ENCODE data around the gene NEO1. TPM values are rescaled to one million over a fixed set of nuclear protein-coding genes. Genes with fewer than 3 reads are reported as not detected.

The NEO1 gene
- total and polyA plus RNA-seq, 4 donors = 1.6 to 9.9 (median 5.8) TPM

GRCh38 chr15:73323374-73323955 lies 271.2 kb downstream of the NEO1 start:
- Histone ChIP-seq H3K36me3 (ENCODE audit: control insufficient read depth in 4 of 4, insufficient read depth in 3 of 4, low read depth in 1 of 4, low read length in 3 of 4) (no peaks in the 10 kb centered on the region), H3K4me1 (ENCODE audit: control insufficient read depth in 4 of 4, insufficient read depth in 4 of 4, low read length in 3 of 4) (no peaks in the 10 kb centered on the region), H3K27me3 (ENCODE audit: control insufficient read depth in 4 of 4, insufficient read depth in 4 of 4, low read length in 3 of 4) (peaks cover 0 to 6% (median 0%) of the 10 kb centered on the region in 4 donors), H3K9me3 (ENCODE audit: control insufficient read depth in 4 of 4, low read length in 3 of 4) (no peaks in the 10 kb centered on the region), H3K9ac (ENCODE audit: low read depth in 1 of 2, low read length in 2 of 2) (no peak overlapping the region), H3K27ac (ENCODE audit: low read depth in 1 of 2, low read length in 2 of 2) (no peak overlapping the region), H3K4me3 (ENCODE audit: low read depth in 1 of 3, low read length in 3 of 3) (no peak overlapping the region)
- WGBS = 91% methylated on average over 30 of the region's 30 CpGs
- DNase-seq (ENCODE audit: low spot score) = no peak
- TF ChIP-seq JUND (IDR thresholded peaks at IDR 0.05) (no peak), FOXA2 (IDR thresholded peaks at IDR 0.05) (no peak), ZBTB33 (IDR thresholded peaks at IDR 0.05) (no peak), FOXA1 (IDR thresholded peaks at IDR 0.05) (no peak), HNF4A (conservative IDR thresholded peaks at IDR 0.05) (no peak), ATF3 (IDR thresholded peaks at IDR 0.05) (no peak), EGR1 (IDR thresholded peaks at IDR 0.05; ENCODE audit: low read depth in 2 of 2) (no peak), TAF1 (conservative IDR thresholded peaks at IDR 0.05) (no peak), CTCF (IDR thresholded peaks at IDR 0.05; ENCODE audit: low read depth, low read length, missing input control) (no peak), RXRA (IDR thresholded peaks at IDR 0.05) (no peak), MAX (IDR thresholded peaks at IDR 0.05) (no peak), REST (IDR thresholded peaks at IDR 0.05) (no peak), NR2F2 (IDR thresholded peaks at IDR 0.05) (no peak), RAD21 (IDR thresholded peaks at IDR 0.05) (no peak), SP1 (IDR thresholded peaks at IDR 0.05) (no peak), YY1 (IDR thresholded peaks at IDR 0.05) (no peak), HNF4G (IDR thresholded peaks at IDR 0.05) (no peak), GABPA (IDR thresholded peaks at IDR 0.05 in 1 of 2, conservative IDR thresholded peaks at IDR 0.05 in 1 of 2) (no peak)
